Fibroblast of skin of left quadriceps (primary cell): ENCODE data around the gene HOXD9.

ENCODE experiments used
- DNase-seq, 2 experiments: peaks; one replicate each; pipeline ENCODE4 v3.0.0-alpha.2; 2013; ENCODE audit warnings: low read depth in 2 of 2

HOXD9 gene

DNA sequence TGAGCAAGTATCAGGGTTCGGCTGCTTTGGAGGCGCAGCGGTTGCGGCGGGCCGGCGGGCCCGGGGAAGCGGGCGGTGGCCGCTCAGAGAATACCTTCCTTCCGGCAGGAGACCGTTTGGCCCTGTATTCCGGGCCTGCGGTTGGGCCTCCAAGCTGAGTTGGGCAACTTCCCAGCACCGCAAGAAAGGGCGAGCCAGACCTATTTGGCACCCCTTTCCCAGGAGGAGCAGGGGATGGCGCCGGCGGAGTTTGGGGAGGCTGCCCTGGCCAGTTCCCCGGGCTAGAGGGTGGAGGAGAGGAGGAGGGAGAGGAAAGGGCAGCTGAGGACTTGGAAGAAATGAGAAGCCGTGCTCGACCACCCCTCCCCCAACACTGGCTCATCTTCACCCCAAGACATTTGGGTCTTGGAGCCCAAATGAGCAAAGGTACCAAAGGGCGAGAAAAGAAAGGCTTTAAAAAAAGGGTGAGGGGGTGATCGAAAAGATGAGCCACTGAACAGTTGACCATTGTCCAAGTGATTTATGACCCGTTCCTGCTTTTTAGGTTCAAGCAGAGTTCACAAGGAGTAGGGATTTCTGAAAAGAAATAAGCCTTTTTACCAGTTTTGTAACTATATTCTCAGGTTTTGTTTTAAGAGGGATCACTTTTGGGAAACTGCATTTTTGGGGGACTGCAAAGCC lies 43.0 kb downstream of the HOXD9 start:
- no peak for DNase-seq

DNA sequence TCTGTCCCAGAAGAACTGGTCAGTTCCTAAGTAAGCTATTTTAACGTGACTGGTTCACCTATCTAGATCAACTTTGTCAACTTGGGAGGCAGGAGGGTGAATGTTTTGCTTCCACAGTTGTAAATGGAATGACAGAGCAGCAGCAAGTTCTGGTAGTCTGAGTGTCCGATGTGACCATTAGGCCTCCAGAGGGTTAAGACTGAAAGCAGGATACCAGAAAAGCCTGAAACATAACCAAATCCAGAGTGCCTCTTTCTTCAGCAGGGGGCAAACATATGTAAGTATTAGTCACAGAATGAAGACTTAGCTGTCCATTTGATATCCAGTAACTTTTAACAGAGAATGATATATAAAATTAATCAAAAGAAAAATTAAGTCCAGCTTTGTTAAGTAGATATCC lies 43.8 kb downstream of the HOXD9 start:
- DNase-seq, result no peak

DNA sequence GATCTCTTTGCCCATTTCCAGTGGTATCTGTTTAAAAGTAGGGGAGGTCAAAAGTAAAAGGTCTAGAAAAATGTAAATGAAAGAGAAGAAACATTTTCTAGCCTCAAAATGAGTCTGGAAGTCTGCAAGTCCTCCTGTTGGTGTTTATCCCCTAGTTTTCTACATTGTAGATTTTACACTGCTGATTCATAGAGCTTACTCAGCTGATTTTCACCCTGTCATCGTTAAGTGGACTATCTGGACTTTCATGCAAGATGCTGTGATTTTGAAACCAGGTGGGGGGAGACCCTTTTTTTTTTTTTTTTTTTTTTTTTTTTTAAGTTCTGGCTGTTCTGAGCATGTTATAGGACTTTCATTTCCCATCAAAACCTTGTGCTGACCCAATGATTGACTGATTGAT lies 44.9 kb downstream of the HOXD9 start:
- no peak for DNase-seq

DNA sequence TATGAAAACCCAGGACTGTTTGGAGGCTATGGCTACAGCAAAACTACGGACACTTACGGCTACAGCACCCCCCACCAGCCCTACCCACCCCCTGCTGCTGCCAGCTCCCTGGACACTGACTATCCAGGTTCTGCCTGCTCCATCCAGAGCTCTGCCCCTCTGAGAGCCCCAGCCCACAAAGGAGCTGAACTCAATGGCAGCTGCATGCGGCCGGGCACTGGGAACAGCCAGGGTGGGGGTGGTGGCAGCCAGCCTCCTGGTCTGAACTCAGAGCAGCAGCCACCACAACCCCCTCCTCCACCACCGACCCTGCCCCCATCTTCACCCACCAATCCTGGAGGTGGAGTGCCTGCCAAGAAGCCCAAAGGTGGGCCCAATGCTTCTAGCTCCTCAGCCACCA lies 46.7 kb downstream of the HOXD9 start:
- DNase-seq, result no peak

DNA sequence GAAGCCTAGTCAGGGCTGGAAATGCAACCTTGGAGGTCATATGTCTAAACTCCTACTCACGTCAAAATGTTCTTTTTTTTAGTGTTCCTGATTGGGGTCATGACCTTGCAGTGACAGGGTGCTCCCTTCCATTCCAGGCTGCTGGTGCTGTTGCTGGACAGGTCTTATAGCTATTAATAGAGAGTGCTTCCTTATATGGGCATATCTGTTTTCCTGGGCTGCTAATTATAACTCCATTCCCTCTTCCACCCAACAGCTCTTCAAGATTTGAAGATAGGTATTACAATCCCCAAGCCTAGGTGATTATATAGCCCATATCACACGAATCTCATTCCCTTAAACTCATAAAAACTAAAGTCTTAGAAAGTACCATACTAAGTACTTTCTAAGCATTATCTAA lies 47.2 kb downstream of the HOXD9 start:
- DNase-seq, result no peak

DNA sequence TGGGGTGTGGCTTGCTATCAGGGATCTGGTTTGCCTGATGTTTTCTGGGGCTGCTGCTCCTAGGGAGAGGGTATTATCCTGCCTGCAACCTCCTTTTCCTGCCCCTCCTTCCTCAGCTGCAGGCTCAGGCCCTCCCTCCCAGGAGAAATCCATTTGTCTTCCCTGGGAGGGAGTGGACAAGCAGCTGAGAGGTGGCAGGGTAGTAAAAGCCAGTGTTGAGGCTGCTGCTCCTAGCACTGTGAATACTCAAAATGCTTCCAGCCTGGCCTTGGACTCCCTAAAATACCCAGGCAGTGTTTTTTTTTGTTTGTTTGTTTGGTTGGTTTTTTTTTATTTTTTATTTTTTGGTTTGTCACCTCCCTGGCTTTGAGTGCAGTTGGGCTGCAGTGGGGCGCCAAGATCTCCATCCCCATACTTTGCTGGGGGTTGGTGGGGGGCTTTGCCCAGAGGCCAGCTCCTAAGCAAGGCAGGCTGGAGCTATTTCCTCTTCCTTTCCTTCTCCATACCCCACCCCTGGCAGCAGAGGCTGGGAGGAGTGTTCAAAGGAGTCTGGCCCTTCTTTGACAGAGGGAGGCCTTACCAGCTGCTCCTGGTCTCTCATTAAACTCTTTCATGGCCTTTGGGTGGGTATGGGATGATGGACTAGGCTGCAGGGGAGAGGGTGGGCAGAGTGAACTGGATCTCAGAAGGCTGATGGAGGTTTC lies 48.2 kb downstream of the HOXD9 start:
- no peak for DNase-seq

DNA sequence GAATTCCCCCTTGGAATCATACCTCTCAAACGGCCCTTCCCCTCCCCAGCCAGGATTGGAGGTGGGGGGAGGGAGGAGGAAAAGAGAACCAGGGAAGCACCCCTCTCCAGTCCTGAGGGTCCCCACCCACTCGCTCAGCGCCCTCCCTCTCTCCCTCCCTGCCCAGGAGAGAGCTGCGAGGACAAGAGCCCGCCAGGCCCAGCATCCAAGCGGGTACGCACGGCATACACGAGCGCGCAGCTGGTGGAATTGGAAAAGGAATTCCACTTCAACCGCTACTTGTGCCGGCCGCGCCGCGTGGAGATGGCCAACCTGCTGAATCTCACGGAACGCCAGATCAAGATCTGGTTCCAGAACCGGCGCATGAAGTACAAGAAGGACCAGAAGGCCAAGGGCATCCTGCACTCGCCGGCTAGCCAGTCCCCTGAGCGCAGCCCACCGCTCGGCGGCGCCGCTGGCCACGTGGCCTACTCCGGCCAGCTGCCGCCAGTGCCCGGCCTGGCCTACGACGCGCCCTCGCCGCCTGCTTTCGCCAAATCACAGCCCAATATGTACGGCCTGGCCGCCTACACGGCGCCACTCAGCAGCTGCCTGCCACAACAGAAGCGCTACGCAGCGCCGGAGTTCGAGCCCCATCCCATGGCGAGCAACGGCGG lies 49.0 kb downstream of the HOXD9 start:
- no peak for DNase-seq

DNA sequence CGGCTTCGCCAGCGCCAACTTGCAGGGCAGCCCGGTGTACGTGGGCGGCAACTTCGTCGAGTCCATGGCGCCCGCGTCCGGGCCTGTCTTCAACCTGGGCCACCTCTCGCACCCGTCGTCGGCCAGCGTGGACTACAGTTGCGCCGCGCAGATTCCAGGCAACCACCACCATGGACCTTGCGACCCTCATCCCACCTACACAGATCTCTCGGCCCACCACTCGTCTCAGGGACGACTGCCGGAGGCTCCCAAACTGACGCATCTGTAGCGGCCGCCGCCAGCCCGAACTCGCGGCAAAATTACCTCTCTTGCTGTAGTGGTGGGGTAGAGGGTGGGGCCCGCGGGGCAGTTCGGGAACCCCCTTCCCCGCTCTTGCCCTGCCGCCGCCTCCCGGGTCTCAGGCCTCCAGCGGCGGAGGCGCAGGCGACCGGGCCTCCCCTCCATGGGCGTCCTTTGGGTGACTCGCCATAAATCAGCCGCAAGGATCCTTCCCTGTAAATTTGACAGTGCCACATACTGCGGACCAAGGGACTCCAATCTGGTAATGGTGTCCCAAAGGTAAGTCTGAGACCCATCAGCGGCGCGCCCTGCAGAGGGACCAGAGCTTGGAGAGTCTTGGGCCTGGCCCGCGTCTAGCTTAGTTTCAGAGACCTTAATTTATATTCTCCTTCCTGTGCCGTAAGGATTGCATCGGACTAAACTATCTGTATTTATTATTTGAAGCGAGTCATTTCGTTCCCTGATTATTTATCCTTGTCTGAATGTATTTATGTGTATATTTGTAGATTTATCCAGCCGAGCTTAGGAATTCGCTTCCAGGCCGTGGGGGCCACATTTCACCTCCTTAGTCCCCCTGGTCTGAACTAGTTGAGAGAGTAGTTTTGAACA lies 49.7 kb downstream of the HOXD9 start:
- DNase-seq, result no peak

DNA sequence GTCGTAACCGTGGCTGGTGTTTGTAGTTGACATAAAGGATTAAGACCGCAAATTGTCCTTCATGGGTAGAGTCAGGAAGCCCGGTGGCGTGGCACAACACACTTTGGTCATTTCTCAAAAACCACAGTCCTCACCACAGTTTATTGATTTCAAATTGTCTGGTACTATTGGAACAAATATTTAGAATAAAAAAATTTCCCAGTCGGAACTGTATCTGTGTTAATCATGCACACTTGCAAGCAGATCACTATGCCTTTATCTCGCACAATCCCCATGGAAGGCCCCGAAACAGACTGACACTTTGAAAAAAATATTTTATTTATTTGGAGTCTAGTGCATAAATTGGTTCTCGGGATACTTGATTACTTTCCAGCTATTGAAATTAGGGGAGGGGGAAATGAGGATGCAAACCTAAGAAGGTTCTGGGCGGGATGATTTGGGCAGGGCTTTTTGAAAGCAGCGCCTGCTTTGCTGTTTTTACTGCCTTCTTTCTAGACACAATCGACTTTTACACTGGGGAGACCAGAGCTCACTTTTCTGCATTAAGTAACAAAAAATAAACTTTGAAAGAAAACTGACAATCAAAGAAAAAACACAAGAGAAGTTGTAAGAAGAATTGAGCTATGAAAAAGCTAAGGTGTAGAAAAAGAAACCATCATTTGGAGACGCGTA lies 50.5 kb downstream of the HOXD9 start:
- no peak for DNase-seq

DNA sequence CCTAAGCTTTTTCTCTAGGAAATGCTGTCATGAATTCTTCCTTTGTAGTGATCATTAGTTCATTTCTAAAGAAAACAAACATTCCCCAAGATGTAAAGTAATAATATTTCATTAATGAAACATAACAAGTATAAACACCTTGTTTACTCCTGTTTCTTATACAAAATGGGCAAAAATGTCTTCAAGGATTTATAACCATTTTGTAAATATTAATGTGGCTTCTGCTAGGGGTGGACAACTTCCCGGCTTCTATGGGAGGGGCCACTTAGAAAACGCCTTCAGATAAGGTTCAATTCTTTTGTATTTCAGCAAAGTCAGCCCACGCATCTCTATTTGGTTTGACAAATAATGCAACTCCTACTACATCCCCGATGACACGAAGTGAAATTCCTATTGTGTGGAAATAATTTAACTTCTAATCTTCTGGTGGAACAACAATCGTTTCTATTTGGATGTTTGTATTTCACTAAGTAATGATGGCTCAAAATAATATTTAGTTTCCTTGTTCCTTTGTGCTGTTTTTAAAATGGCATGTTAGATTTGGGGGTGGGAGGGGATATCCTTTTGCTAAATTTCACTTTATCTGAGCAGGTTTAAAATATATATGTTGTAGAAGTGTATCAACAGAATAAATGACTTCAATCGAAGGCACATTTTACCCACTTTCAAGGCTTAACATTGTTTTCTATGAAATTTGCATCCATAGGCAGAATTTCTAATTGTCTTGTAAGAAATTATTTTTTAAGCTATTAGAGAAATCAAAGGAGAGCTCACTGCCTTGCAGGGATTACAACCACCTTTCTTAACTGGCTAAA lies 51.3 kb downstream of the HOXD9 start:
- DNase-seq, result no peak

DNA sequence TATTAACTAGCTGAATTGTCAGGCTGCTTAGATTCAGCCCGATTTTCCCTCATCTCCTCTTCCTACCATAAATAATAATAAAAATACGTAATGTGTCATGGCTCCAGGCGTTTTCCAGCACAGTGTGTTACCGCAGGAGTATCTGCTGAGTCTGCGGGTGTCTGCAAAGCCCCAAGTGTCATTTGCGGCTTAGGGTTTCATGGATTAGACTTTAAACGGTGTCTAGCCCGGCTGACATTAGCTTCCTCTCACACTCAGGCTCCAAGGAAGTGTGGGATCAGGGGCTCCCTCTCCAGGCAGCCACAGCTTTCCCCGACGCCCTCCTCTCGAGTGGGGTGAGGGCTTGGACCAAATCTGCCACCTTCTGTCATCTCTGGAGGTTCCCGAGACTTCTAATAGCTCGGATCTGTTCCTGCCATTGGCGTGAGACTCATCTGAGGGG lies 51.9 kb downstream of the HOXD9 start:
- no peak for DNase-seq
